Measurements from ENCODE around the gene ITPRID2.

Gene ITPRID2

DNA sequence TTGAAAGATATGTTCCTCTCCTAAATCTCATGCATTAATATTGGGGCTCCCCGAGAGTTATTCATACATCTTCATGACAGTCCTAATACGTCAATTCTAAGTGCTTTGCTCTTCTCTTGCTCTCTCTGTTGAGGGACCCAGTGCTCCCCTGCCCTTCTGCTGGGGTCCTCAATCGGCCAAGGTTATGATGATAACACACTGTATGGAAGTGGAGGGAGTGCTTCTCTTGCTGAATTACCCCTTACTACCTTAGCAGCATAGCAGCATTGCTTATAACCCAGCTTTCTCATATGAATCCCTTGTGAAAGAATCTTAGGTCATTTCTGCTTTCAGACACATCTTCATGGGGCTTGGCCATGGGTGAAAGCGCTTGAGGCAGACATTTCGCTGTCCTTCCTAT, 43.2 kb downstream of the ITPRID2 start:
- no peak overlapping the region for H3K4me3 ChIP-seq (ENCODE audit: low read depth, low read length)
- no peak for DNase-seq (ENCODE audit: low read depth)
- TF ChIP-seq, protein P1, sequence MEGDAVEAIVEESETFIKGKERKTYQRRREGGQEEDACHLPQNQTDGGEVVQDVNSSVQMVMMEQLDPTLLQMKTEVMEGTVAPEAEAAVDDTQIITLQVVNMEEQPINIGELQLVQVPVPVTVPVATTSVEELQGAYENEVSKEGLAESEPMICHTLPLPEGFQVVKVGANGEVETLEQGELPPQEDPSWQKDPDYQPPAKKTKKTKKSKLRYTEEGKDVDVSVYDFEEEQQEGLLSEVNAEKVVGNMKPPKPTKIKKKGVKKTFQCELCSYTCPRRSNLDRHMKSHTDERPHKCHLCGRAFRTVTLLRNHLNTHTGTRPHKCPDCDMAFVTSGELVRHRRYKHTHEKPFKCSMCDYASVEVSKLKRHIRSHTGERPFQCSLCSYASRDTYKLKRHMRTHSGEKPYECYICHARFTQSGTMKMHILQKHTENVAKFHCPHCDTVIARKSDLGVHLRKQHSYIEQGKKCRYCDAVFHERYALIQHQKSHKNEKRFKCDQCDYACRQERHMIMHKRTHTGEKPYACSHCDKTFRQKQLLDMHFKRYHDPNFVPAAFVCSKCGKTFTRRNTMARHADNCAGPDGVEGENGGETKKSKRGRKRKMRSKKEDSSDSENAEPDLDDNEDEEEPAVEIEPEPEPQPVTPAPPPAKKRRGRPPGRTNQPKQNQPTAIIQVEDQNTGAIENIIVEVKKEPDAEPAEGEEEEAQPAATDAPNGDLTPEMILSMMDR (IDR thresholded peaks at IDR 0.05; ENCODE audit: low read depth, low read length, missing control alignments), result no peak

DNA sequence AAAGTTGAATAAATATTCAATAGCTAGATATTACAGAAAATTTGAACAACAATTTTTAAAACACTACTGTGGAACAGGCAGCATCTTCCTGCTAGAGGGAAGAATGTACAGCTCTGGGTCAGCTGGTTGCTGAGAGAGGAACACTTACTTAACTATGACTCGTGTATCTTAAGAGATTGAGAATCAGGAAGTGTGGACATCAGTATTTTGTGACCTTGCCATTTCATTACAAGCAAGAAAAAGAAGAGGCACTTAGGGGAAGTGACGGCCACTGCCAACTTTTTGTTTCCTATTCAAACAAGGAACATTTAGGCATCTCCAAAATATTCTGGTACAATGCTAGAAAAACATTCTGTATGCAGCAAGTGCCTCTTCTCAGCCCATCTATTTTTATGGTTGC, 45.9 kb downstream of the ITPRID2 start:
- H3K4me3 ChIP-seq (ENCODE audit: low read depth, low read length), result no peak overlapping the region
- no peak for DNase-seq (ENCODE audit: low read depth)
- TF ChIP-seq, protein P1 (IDR thresholded peaks at IDR 0.05; ENCODE audit: low read depth, low read length, missing control alignments), result no peak

DNA sequence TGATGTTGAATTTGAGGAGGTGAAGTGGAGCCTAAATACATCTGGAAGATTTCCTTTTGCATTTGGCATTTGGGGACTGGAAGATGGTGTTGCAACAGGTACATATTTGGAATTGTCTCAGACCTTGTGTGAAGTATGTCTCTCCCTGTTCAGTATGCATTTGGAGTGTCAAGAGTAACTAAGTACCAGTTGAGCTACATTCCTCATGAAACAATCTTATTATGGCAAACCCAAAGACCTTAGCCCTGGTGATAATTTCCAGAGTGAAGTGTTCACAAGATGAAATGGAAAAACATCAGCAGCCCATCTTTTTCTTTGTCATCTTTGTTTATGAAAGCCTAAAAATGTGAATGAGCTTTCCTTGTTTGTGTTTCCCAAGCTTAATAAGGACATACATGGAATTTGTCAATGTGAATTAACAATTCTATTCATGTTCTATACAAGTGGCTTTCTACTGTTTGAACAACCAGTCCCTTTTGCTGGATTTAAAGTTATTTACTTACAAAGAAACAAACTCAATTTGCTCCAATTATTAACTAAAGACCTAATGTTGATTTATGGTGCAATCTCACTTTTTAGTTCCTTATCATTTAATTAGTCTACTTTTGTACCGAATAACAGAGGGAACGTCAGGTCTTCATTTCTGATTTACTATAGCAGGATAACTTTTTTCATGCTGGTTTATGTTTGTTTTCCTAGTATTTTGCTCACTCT, 52.0 kb downstream of the ITPRID2 start:
- H3K4me3 ChIP-seq (ENCODE audit: low read depth, low read length), result no peak overlapping the region
- TF ChIP-seq, protein P1 (IDR thresholded peaks at IDR 0.05; ENCODE audit: low read depth, low read length, missing control alignments), result no peak
- no peak for DNase-seq (ENCODE audit: low read depth)

DNA sequence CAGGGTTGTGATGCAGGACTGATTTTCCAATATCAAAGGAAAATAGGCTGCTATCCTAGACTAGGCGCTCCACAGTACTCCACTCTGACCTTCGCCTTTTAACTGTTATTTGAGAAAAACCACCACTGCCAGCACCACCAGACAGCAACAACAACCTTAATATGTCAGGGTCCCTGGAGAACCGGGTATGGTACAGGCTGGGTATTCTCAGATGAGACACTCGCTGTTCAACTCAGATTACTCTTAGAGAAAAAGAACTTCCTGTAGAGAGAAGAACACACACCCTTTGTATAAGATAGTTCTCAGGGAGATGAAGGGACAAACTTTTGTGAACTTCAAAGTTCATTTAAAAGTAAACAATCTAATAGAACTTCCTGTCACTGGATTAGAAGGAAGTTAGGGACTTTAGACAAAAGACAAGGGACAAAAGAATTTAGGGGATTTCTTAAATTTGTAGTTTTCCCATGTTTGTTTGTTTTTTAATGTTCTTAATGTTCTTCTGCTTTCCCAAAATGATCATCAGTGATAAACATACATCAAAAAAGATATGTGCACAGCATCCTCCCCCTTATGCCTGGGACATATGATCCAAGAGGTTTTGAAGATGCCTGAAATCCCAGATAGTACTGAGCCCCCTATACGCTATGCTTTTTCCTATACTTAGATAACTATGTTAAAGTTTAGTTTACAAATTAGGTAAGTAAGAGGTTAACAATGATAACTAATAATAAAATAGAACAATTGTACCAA, 52.8 kb downstream of the ITPRID2 start:
- H3K4me3 ChIP-seq (ENCODE audit: low read depth, low read length), result no peak overlapping the region
- TF ChIP-seq, protein P1 (IDR thresholded peaks at IDR 0.05; ENCODE audit: low read depth, low read length, missing control alignments), result no peak
- no peak for DNase-seq (ENCODE audit: low read depth)

DNA sequence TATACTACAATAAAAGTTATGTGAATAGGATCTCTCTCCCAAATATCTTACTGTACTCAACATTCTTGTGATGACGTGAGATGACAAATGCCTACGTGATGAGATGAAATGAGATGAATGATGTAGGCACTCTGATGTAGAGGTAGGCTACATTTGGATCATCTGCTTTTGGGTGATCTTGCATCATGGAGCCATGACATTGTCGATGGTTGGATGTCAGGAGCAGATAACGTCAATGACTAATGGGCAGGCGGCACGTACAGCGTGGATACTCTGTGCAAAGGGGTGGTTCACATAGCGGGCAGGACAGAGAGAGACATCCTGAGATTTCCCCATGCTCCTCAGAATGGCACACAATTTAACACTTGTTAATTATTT, 53.4 kb downstream of the ITPRID2 start:
- DNase-seq (ENCODE audit: low read depth), result no peak
- TF ChIP-seq, protein P1 (IDR thresholded peaks at IDR 0.05; ENCODE audit: low read depth, low read length, missing control alignments), result no peak
- H3K4me3 ChIP-seq (ENCODE audit: low read depth, low read length), result no peak overlapping the region

DNA sequence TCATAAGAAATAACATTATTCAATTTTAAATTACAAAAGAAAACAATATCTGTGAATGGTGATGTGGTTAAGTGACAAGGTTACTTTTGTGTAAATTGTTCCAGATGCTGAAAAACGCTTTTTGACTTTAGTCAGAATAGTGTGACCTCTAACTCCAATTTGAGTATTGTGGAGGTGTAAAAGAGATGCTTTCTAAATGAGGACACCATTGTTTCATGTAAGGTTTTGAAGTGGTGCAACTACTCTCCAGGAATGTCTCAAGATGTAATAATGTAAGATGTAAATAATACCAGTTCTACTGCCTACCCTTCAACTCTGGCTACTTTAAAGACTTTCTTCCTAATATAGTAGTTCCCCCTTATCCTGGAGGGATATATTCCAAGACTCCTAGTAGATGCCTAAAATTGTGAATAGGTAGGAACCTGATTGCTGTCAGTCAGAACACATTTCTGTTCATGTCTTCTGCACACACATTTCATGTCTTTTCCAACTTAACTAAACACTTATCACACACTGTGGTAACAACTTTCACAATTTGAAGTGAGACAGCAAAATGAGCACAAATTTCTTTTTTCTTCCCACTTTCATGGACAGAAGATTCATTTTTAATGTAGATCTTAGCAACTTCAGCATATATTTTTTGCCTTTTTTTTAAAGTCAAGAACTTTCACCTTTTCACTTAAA, 55.1 kb downstream of the ITPRID2 start:
- no peak overlapping the region for H3K4me3 ChIP-seq (ENCODE audit: low read depth, low read length)
- no peak for DNase-seq (ENCODE audit: low read depth)
- TF ChIP-seq, protein P1 (IDR thresholded peaks at IDR 0.05; ENCODE audit: low read depth, low read length, missing control alignments), result no peak

Data from GM12864 (cell line).